Activated CD4-positive, alpha-beta T cell treated with anti-CD3 and anti-CD28 coated beads, Interleukin-2, Interleukin-6, amounts not matched to agents 100 ng/mL and 50 ng/mL, durations not matched to agents 16 hours and 8 hours (primary cell): ENCODE results near the gene MYO5A.

Source experiments
- DNase-seq: peaks from one replicate; pipeline ENCODE4 v3.0.0-alpha.2; 2020

The MYO5A gene

GRCh38 chr15:52284164-52284563 lies 244.5 kb downstream of the MYO5A start:
- peak; percentile 43 for DNase-seq

GRCh38 chr15:52283281-52283680 lies 245.4 kb downstream of the MYO5A start:
- DNase-seq = no peak

DNA sequence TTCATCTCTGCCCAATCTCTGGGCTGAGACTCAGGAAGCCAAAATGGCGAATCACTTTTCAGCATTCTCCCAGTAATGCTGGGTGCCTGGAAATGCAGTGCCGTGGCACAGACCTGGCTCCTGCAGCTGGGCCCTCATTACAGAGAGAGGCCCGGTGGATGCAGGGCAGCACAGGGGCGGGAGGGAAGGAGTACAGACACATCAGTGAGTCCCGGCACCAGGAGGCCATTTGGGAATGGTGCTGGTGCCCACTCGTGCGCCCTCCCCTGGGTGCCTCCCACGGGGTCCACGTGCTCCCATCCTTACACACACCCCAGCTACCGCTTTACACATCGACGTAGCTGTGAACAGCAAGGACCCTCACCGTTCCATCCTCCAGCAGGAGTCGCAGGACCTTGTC lies 246.3 kb downstream of the MYO5A start:
- DNase-seq = no peak

- DNase-seq = no peak
These were observed 247.3 kb downstream of the MYO5A start for GRCh38 chr15:52281085-52282035.

DNA sequence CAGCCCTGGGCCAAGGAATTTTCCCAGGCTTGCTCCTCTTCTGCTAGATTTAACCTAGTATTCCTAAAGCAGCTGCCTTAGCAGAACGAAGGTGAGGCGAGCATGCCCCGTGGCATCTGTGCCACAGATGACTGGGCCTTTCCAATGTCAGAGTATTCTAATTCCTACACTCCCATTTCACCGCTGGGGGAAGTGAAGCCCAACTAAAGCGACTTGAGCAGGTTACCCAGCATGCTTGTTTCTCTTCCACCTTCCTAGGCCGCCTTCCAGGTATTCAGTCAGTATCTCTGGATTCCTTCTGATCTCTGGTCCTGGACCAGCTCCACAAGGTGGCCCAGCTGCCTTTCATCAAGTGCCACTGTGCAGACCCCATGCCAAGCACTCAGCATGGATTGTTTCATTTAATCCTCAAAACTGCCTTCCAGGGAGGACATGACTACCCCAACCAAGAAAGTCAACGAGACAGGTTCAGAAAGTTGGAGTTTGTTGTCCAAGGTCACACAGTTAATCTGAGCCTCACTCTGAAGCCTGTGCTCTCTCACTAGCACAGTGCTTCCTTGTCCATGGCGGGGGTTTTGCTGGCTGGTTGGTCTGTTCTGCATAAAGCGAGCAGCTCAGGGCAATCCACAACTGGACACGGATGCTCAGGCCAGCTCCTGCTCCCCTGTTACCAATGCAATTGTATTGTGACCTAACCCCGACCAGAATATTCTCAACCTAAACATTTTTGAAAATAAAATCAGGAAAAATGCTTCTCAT lies 248.2 kb downstream of the MYO5A start:
- DNase-seq = no peak

GRCh38 chr15:52278636-52279367 lies 249.9 kb downstream of the MYO5A start:
- DNase-seq = no peak

- no peak for DNase-seq
These were observed 250.5 kb downstream of the MYO5A start for GRCh38 chr15:52278135-52278534.

- DNase-seq = no peak
These were observed 251.1 kb downstream of the MYO5A start for GRCh38 chr15:52277575-52277974.

GRCh38 chr15:52276256-52276770 lies 252.4 kb downstream of the MYO5A start:
- no peak for DNase-seq

DNA sequence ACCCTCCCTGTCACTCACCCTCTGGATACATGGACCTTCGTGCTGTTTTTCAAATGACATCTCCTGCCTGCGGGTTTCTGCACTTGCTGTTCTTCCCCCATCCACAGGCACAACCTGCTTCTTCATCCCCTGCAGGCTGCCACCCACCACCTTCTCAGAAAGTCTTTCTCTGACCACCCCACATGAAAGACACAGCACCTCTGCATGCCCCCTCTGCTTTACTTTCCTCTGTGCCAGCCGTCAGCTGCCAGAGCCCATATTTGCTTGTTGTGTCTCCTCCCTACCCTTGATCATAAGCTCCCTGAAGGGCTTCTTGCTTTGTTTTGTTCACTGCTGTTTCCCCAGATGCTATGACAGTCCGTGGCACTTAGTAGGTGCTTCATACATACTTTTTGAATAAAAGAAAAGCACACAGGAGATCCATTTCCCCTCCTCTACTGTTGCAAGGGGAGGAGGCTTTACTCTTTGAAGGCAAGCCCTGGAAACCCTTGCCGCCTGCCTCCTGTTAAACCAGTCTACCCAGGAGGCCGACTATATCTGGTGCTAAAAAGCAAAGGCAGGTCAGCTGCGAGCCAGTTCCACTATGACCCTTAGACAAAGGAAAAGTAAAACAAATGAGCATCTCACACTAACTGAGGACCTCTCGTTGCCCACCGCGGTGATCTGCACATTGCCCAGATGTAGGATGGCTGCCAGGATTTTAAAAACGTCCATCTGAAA lies 265.0 kb downstream of the MYO5A start:
- DNase-seq = no peak

- no peak for DNase-seq
These were observed 266.3 kb downstream of the MYO5A start for GRCh38 chr15:52262364-52262763.

DNA sequence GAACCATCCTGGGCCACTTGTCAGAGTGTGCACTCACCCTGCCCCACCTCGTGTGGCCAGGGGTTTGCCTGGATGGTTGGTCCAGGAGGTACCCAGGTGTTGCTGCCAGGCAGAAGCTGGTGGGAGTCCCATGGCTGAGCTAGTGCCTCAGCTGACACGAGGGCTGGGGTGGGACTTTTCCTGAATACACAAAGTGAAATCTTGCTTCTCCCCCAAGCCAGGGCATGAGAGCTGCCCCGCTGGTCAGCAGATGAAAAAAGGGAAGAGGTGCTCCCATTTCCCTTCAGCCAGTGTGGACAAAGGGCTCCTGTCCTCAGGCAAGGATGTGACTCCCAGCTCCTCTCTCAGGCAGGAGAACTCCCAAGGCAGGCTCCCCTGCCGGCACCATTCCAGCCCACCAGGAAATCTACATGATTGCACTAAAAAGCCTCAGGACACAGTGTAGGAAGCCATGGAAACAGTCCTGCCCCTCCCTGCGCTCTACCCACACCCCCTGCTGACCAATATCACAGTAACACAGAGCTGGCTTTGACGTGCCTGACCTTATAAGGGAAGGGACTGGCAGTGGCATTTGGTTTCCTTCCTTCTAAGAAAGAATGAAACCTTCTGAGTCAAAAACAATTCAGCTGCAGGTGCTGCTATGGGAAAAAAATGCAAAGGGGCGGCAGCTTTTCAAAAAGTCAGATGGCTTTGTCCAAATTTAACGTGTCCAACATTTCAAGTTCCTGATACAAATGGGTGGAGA lies 267.0 kb downstream of the MYO5A start:
- DNase-seq = peak; percentile 94

DNA sequence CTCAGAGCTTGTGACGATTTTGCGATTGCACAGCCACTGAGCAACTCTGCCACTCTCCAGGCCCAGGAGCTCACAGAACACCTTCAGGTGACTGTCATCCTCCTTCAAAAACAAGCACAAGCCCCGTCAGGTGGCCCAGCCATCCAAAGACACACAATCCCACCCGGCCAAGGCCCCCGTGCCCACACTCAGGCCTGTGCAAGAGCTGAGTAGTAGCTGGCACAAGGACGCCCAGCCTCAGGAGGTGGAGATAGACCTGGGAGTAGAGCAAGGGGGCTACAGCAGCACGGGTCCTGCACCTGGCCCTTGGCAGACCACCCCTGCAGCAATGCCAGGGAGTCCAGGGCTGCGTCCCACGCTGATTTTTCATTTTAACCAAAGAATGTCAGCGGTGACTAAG lies 267.7 kb downstream of the MYO5A start:
- no peak for DNase-seq

GRCh38 chr15:52259503-52259902 lies 269.2 kb downstream of the MYO5A start:
- no peak for DNase-seq

DNA sequence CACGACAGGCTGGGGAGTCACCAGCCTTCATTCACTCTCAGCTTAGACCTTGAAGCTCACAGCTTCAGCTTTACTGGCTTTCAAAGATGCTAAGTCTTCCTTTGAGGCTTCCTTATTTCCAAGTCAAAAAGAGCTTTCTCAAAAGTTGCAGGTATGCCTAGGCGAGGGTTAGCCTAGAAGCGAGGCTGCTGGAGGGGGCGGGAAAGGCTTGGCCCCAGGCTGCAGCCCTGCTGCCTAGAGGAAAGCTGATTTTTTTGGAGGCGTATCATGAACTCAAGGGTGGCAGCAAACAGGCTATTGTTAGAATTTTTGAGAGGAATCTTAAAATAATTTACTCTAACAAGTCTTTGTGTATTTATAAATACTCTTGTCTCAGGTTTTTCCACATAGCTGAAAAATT lies 270.2 kb downstream of the MYO5A start:
- no peak for DNase-seq

DNA sequence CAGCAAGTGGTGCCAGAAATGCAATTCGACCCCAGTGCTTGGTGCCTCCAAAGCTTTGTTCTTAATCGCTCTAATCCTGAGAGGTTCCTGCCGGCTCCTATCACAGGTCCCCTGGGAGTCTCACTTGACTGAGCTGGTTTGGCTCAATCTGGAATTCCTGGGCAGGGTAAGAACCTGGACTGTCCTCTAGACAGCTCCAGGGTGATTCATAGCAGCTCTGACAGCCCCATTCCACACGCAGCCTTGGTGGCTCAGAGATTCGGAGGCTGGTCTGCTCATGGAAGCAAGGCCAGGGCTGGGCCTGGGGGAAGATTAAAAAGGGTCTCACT lies 271.0 kb downstream of the MYO5A start:
- no peak for DNase-seq
